Neural cell (in vitro differentiated cells): ENCODE measurements around the gene SAMD3. TPM values are rescaled to one million over a fixed set of nuclear protein-coding genes. Genes with fewer than 3 reads are reported as not detected.

ENCODE experiments used
- H2AFZ ChIP-seq: fragments of 200-600, 300-800 bp; sonication (generic), shearing (Covaris generic); 2 replicates; pipeline ENCODE4 v1.6.0; 2014; ENCODE audit warnings: low read depth, mild to moderate bottlenecking, antibody characterized with exemption, low read length, moderate library complexity
- H3F3A ChIP-seq: fragments of 200-600 bp; shearing (Covaris generic); 2 replicates; pipeline ENCODE4 v1.6.1; 2016; ENCODE audit warnings: mild to moderate bottlenecking, moderate library complexity, mixed read lengths, antibody characterized with exemption, low read length; ENCODE audit not compliant: insufficient read depth, poor library complexity, severe bottlenecking
- H3K27ac ChIP-seq: fragments of 200-600, 300-800 bp; sonication (generic), shearing (Covaris generic); 2 replicates; pipeline ENCODE4 v1.5.1; 2014; ENCODE audit warnings: mild to moderate bottlenecking, low read length, moderate library complexity
- H3K27me3 ChIP-seq: fragments of 300-800, 200-600 bp; sonication (generic), shearing (Covaris generic); 2 replicates; pipeline ENCODE4 v1.6.0; 2014; ENCODE audit warnings: mild to moderate bottlenecking, low read depth, low read length, moderate library complexity; ENCODE audit not compliant: insufficient read depth
- H3K36me3 ChIP-seq: fragments of 300-800, 200-600 bp; sonication (generic), shearing (Covaris generic); 2 replicates; pipeline ENCODE4 v1.5.1; 2014; ENCODE audit warnings: mild to moderate bottlenecking, antibody characterized with exemption, low read length, moderate library complexity; ENCODE audit not compliant: insufficient read depth
- H3K4me2 ChIP-seq: fragments of 300-800, 200-600 bp; sonication (generic), shearing (Covaris generic); 2 replicates; pipeline ENCODE4 v1.6.0; 2014; ENCODE audit warnings: mild to moderate bottlenecking, low read length
- H3K4me3 ChIP-seq: fragments of 300-800, 200-600 bp; sonication (generic), shearing (Covaris generic); 2 replicates; pipeline ENCODE4 v1.5.1; 2014; ENCODE audit warnings: mild to moderate bottlenecking, low read length, moderate library complexity
- H3K79me2 ChIP-seq: fragments of 200-600 bp; shearing (Covaris generic); replicated peaks from 2 replicates; pipeline ENCODE4 v1.6.0; 2014; ENCODE audit warnings: mild to moderate bottlenecking, low read length, moderate library complexity; ENCODE audit not compliant: insufficient read depth
- H3K9ac ChIP-seq: fragments of 300-800, 200-600 bp; sonication (generic), shearing (Covaris generic); 2 replicates; pipeline ENCODE4 v1.6.1; 2016; ENCODE audit warnings: mild to moderate bottlenecking, low read length, mixed read lengths
- H3K9me2 ChIP-seq: fragments of 200-600 bp; shearing (Covaris generic); 2 replicates; pipeline ENCODE4 v1.6.1; 2016; ENCODE audit warnings: mild to moderate bottlenecking, low read length, mixed read lengths; ENCODE audit not compliant: insufficient read depth
- H3K9me3 ChIP-seq: fragments of 200-600, 300-800 bp; sonication (generic), shearing (Covaris generic); 2 replicates; pipeline ENCODE4 v1.6.1; 2016; ENCODE audit warnings: mild to moderate bottlenecking, mixed run types, low read length, moderate library complexity, mixed read lengths
- H4K20me1 ChIP-seq: fragments of 200-600 bp; shearing (Covaris generic); 2 replicates; pipeline ENCODE4 v1.6.1; 2016; ENCODE audit warnings: mild to moderate bottlenecking, mixed run types; ENCODE audit not compliant: insufficient read depth
- CTCF ChIP-seq: fragments of 450-650 bp; IDR thresholded peaks from 2 replicates; pipeline ENCODE4 v1.5.1; 2014; ENCODE audit warnings: antibody characterized with exemption, mild to moderate bottlenecking, moderate library complexity; ENCODE audit not compliant: poor library complexity, severe bottlenecking
- EP300 ChIP-seq: fragments of 450-650 bp; conservative IDR thresholded peaks from 2 replicates; pipeline ENCODE4 v1.6.1; 2014; ENCODE audit warnings: antibody characterized with exemption, mild to moderate bottlenecking, moderate library complexity; ENCODE audit not compliant: poor library complexity, severe bottlenecking
- EZH2 ChIP-seq: fragments of 200-600, 300-800 bp; shearing (Covaris generic), sonication (generic); IDR thresholded peaks from 2 replicates; pipeline ENCODE4 v1.6.1; 2014; ENCODE audit warnings: antibody characterized with exemption, low read length, borderline replicate concordance, mild to moderate bottlenecking; ENCODE audit not compliant: insufficient read depth, poor library complexity, severe bottlenecking
- MXI1 ChIP-seq: fragments of 450-650 bp; conservative IDR thresholded peaks from 2 replicates; pipeline ENCODE4 v1.6.1; 2014; ENCODE audit warnings: antibody characterized with exemption, mild to moderate bottlenecking; ENCODE audit not compliant: poor library complexity, severe bottlenecking
- POLR2AphosphoS5 ChIP-seq: IDR thresholded peaks from 2 replicates; pipeline ENCODE4 v1.6.1; 2012
- RAD21 ChIP-seq: fragments of 450-650 bp; conservative IDR thresholded peaks from 2 replicates; pipeline ENCODE4 v1.6.1; 2014; ENCODE audit warnings: antibody characterized with exemption, mild to moderate bottlenecking, moderate library complexity
- REST ChIP-seq: IDR thresholded peaks from 2 replicates; pipeline ENCODE4 v1.6.1; 2012; ENCODE audit warnings: borderline replicate concordance
- SMC3 ChIP-seq: fragments of 450-650 bp; conservative IDR thresholded peaks from 2 replicates; pipeline ENCODE4 v1.6.1; 2014; ENCODE audit warnings: antibody characterized with exemption, mild to moderate bottlenecking, moderate library complexity; ENCODE audit not compliant: poor library complexity
- TAF1 ChIP-seq: IDR thresholded peaks from 2 replicates; pipeline ENCODE4 v1.6.1; 2012; ENCODE audit warnings: low read depth
- polyA plus RNA-seq: library from polyadenylated mRNA; depleted of rRNA; stranded (reverse); fragments of >200 nt; gene quantifications from 2 replicates; pipeline ENCODE4 v1.2.3, GENCODE V29; 2014

Gene SAMD3
- polyA plus RNA-seq, 1 donor from 2014 or later, result 17.1 TPM

- Histone ChIP-seq H2AFZ (no peak overlapping the region), H3K9me2 (no peaks in the 10 kb centered on the region), H3K9me3 (no peaks in the 10 kb centered on the region), H3K27me3 (no peaks in the 10 kb centered on the region), H3K79me2 (no peaks in the 10 kb centered on the region), H4K20me1 (no peaks in the 10 kb centered on the region), H3K36me3 (no peaks in the 10 kb centered on the region), H3F3A (no peaks in the 10 kb centered on the region), H3K27ac (no peak overlapping the region), H3K4me2 (no peak overlapping the region), H3K4me3 (no peak overlapping the region), H3K9ac (no peak overlapping the region)
- no peak for TF ChIP-seq EP300
- no peak for TF ChIP-seq EZH2
- no peak for TF ChIP-seq TAF1
- no peak for TF ChIP-seq MXI1
- TF ChIP-seq SMC3, result no peak
- no peak for TF ChIP-seq RAD21
- TF ChIP-seq REST, result no peak
- TF ChIP-seq CTCF, result no peak
- TF ChIP-seq POLR2AphosphoS5, result no peak
Measured at GRCh38 chr6:130132286-130132701, 90.5 kb downstream of the SAMD3 start.

GRCh38 chr6:130129762-130130246 is 92.9 kb downstream of the SAMD3 start:
- H3F3A ChIP-seq, result no peaks in the 10 kb centered on the region
- H3K9me2 ChIP-seq, result no peaks in the 10 kb centered on the region
- H3K79me2 ChIP-seq, result no peaks in the 10 kb centered on the region
- H3K4me3 ChIP-seq, result no peak overlapping the region
- H2AFZ ChIP-seq, result no peak overlapping the region
- no peak for TF ChIP-seq TAF1
- TF ChIP-seq EZH2, result no peak
- TF ChIP-seq SMC3, result no peak
- TF ChIP-seq POLR2AphosphoS5, result no peak
- no peak for TF ChIP-seq EP300
- no peak for TF ChIP-seq RAD21
- TF ChIP-seq CTCF, result no peak
- TF ChIP-seq REST, result no peak
- no peak for TF ChIP-seq MXI1
- H3K36me3 ChIP-seq, result no peaks in the 10 kb centered on the region
- H3K9me3 ChIP-seq, result no peaks in the 10 kb centered on the region
- no peak overlapping the region for H3K27ac ChIP-seq
- no peaks in the 10 kb centered on the region for H3K27me3 ChIP-seq
- no peak overlapping the region for H3K4me2 ChIP-seq
- H4K20me1 ChIP-seq, result no peaks in the 10 kb centered on the region
- no peak overlapping the region for H3K9ac ChIP-seq
